Left renal cortex interstitium (tissue), 4 donors: ENCODE measurements around the gene CDYL2. TPM values are rescaled to one million over a fixed set of nuclear protein-coding genes. Genes with fewer than 3 reads are reported as not detected.
A peak's percentile ranks its signal among the peaks of the same experiment; 100 is the strongest.

Source experiments
- DNase-seq, 4 donors: peaks; one replicate each; pipeline ENCODE4 v3.0.0-alpha.2; 2013; ENCODE audit warnings: low read depth in 4 of 4, low spot score in 2 of 4, missing footprints in 1 of 4
- polyA plus RNA-seq, 4 donors: library from polyadenylated mRNA; unstranded; fragments of 120-200 nt; gene quantifications; one replicate each; pipeline ENCODE4 v1.2.1, GENCODE V29; 2013; ENCODE audit not compliant: insufficient read length in 4 of 4

Gene CDYL2
- polyA plus RNA-seq, 4 donors, result 6.0 to 7.6 (median 7.2) TPM

DNA sequence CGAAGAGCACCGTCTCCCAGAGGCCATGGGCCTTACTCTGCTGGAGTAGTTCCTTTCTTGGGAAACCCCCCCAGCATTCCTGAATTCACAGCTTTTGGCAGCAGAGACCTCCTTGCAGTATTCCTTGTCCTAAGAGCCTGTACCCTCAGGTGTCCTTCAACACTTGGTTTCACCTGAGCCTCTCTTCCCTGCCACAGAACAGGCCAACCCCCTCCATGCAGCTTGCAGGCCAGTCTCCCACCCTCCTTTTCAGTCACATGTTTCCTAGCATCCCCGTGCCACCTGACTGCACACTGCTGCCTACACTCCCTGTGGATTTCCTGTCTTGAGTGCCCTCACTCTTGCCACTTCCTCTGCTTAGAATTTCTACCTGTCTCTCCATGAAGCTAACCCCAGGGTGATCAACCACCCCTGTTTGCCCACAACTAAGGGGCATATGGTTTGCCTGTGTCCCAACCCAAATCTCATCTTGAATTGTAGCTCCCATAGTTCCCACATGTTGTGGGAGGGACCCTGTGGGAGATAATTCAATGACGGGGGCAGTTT is 198.1 kb downstream of the CDYL2 start:
- DNase-seq, result no peak

DNA sequence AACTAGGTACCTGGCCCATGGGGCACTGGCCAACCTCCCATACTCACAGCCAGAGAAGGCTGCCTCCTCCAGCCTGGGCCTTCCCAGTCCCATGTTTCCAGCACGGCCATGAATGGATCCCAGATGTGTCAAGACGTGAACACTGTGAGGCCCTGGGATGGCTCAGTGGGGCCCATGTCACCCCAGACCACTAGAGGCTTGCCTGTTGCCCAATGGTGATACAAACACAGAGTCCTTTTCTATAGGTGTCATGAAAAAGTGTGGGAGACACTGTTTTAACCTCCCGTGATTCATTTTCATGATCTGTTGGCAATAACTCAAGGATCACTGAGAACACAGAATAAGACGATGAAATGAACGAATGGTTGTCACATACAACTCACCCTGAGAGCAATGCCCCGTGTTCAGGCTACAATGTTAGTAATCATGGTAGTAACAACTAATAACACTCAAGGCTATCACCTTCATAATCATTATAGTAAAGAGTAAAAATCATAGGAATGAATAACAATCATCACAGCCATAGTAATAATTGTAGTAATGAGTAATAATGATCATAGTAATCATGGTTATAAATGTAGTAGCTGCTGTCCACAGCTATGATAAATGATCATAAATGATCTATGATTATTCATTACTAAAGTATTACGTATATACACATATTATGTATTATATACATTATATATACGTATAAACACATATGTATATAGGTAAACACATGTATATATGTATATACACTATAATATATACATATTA is 199.6 kb downstream of the CDYL2 start:
- DNase-seq, result no peak

DNA sequence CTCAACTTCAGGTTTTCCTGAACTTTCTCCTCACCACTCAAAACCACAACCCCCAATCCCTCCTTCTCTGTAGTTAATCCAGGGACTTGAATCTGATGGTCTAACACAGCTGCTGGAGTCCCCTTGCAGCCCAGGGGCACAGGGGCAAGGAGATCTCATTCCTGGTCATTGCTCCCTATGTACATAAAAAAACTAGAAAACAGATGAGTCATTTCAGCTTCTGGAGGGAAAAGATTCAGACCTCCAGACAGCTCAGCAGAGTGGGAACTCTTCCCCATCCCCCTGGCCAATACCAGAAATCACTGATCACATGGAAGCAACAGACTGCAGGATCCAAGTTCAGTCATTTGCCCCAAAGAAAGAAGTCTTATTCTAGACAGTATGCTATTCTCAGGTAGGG is 201.5 kb downstream of the CDYL2 start:
- no peak for DNase-seq

DNA sequence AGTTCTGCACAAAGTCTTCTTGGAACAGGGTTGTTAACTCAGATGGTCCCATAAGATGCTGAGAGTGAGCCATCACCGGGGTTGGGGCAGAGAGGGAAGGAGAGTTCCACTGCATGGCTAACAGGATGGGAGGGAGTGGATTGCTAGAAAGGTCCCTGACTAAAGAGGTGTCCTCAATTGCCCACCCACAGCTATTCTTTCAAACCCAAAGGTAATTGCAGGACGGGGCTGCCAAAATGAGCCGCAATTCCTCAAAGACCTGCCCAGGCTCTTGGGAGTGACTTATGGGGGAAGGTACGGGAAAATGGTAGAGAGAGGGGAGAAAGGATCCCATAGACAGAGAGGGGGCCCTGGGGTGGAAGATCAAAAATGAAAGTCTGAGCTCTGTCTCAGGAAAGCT is 203.2 kb downstream of the CDYL2 start:
- no peak for DNase-seq

DNA sequence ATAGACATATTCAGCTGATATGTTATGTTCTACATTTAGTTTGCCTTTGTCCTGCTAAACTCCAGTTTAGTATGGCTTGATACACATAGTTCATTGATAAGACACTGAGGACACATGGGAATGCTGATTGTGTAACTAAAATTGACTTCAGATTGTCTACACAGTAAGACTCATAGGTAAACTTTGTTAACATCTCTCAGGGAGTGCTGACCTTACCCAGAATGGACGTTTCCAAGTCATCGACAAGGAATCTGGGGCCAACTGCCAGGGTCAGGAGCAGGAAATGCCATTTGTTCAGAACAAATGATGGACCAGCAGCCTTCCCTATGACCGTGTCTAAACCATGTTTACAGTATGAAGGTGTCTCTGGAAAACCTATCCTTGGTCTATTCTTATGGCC is 204.9 kb downstream of the CDYL2 start:
- no peak for DNase-seq

DNA sequence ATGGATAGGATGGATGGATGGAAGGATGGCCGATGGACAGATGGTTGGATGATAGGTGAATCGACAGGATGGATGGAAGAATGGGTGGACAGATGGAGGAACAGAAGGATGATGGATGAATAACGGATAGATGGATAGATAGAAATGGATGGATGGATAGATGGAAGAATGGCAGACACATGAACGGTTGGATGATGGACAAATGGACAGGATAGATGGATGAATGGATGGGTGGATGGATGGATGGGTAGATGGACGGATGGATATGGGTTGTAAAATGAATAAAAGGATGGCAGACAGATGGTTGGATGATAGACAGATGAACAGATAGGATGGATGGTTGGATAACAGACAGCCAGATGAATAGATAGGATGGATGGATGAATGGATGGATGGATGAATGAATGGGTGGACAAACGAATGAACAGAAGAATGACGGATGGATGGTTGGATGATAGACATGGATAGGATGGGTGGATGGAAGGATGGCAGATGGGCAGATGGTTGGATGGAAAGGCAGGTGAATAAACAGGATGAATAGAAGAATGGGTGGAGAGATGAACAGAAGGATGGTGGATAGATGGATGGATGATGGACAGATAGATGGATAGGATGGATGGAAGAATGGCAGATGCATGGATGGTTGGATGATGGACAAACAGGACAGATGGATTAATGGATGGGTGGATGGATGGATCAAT is 207.7 kb downstream of the CDYL2 start:
- DNase-seq, result no peak

DNA sequence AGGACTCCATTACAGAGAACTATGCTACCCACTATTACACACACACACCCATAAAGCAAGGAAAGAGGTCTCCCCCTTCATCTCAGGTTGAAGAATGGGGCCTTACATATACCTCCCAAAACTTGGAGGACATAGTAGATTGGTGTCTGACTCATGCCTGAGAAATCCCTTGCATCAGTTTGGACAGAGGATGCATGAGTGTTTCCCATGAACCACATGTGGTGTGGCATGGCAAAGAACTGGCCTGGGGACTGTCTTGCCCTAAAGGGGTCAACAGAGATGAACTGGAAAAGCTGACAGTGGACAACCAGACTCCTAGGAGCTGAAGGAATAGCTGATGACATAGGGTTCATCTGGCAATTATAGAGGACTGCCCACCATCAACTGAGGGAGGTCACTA is 209.6 kb downstream of the CDYL2 start:
- DNase-seq, result no peak

DNA sequence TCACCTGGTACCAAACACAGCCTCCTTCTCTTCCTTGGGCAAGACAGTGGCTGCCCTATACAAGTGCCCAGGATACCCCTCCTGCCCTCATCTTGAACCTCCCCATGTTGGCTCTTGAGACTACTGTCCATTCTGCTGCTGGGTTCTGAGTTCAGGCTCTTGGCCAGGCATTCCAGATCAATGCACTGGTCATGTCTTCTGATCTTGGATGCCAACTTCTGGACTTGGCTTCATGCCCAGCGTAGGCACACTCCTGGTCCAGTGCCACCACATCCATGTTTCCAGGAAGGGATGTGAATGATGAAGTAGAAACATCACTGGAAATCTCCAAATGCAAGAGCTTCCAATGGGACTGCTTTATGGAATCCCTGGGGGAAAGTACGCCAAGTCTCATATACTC is 212.1 kb downstream of the CDYL2 start:
- no peak for DNase-seq

DNA sequence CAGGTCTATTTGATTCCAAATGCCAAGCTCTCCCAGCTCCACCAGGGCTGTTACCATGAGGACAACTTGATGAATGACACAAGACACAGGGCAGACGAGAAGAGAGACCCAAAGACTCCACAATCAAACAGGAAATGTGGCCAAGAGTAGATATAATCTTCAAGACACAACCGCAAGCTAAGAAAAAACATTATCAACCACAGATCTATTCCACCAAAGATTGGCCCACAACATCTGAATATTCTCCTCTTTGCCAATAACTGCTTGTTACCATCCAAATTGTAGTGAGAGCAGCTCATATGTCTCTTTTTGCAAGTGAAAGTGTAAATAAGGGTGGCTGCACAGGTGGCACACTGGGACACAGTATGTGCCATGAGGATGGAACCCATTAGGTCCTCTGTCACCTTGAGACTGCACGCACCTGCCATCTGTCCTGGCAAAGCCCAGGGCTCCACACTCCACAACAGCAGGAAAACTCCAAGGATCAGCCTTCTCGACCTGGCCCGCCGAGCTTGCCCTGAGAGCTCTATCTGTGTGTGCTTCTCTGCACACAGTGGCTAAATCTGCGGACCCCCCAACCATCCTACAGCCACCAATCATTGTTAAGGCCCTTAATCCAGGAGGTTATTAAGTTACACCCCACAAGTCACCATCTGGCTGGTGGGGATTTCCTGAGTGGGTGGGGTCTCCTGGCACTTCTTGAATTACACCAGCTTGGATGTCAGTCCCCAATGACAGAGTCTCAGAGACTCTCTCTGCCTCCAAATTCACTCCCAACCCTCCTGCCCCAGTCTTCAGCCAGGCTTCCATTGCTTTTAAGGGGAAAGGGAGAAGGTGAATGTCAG is 213.1 kb downstream of the CDYL2 start:
- DNase-seq, result no peak

DNA sequence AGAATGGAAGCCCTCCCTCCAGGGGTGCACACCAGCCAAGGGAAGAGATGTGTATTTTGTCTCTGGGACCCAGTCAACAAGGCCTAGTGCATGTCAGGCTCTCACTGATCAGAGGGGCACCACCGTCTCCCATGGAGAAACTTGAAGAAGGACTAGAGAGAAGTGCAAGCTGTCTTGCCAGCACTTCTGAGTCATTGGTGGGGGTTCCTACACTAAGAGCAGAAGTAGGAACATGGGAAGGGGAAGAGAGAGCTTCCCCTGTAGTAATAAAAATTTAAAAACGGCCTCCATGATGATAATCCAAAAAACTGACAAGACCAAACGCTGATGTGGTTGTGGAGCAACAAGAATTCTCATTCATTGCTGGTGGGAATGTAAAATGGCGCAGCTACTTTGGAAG is 217.3 kb downstream of the CDYL2 start:
- DNase-seq, result no peak

DNA sequence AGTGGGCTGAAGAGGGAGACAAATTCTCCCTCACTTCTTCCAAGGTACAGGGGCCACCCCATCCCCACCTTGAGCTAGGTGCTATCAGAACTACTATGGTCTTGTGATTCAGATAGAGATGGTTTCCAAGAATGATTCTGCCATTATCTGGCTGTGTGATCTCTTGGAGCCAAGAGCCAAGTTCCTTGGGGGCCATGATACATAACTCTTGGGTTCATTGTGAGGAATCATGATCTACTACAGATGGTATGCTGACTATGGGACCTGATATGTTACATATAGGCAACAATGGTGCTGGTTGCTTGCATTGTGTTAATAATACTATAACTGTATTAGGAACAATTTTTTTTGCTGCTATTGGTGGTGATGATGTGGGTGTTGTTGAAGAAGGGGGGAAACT is 217.9 kb downstream of the CDYL2 start:
- DNase-seq, result no peak

DNA sequence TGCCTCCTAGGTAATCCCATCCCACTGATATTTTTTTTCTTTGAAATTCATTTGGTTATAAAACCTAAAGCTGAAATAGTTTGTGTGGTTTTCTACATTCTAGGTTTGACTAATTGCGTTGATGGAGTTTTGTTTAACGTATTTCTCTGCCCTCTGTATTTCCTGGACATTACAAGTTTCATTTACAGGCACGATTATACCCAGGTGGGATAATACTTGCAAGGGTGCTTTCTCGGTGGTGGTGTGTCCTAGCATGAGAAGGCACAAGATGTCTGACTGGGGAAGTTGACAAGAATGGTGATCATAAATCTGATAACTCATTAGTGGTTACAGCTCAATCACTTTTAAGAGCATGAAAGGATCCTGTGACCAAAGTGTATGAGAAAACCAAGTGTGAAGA is 218.6 kb downstream of the CDYL2 start:
- no peak for DNase-seq

DNA sequence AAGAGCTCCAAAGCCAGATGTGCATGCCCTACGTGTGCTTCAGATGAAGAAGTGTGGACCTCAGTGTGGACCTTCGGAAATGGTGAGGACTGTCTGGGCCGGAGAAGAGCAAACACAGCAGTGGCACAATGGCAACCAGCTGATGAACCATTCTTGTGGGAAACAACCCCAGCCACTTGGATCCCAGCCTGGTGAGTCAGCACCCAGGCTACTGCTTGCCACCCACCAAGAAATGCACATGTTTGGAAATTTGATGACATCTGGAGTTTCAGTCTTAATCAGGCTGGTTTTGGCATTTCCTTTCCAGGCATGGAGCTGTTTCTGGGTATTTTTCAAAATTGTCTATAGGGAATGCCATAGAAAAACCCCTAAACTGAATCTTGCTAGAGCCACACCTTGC is 220.9 kb downstream of the CDYL2 start:
- no peak for DNase-seq

DNA sequence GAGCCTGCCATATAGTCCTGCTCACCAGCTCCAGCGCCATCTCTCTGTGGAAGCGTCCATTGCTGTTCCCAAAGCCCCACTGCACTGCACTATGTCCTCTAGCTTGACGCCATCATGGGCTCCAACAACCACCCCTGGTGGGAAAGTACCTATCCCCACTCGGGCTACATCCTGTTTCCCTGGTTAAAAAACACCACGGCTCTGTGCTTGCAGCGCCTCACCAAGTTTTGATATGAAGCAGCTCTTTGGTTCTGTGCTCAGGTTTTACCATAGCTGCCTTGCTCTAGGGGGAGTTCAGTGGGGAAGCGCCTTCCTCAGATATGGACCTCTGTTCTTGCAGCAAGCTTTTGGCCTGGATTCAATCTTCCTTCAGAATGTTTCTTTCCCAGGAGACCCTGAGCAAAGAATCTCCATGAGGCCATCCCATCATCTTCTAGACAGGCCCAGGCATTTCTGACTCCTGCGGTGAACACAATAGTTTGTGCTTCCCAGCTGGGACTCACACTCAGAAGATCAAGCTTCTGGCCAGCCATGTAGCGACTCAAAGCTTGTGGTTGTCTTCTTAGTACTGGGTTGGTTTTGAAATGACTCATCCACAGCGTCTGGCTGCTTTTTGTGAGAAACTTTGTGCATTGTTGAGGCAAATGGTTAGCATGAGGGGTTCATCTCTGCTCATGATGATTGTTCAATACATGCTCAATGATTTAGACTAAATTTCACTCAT is 224.1 kb downstream of the CDYL2 start:
- DNase-seq, result no peak

DNA sequence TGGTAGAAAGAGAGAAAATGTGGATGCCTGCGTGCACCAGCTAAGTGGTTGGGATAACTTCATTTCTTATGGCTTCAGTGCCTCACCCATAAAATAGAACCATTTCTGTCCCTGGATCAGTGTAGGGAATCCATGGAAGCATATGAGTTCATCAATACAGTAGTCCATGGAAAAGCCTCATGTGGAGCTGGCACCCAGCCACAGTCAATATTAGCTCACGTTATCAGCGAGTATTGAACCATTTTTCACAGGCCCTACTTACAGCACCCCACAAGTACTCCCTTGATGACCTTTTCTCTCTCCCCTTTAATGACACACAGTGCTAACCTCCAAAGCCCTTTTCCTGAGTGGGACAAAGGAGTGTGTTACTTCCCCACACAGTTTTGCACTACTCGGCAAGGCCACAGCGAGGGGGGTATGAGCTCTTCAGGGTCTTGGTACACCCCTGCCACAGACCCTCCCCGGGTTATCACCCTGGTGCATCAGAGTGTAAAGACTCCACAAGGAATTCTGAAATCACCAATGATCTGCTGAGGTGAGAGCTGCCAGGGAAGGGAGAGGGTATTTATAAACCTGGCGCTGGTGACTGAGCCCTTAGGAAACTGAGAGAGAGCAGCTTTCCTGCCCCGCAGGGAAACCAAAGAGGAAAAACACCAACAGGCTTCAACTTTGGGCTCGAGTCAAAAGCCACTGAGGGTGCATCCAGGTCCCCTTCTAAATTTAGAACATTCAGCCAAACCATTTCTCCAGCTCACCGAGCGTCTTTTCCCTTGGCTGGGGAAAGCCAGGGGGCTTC is 226.7 kb downstream of the CDYL2 start:
- DNase-seq, result no peak

DNA sequence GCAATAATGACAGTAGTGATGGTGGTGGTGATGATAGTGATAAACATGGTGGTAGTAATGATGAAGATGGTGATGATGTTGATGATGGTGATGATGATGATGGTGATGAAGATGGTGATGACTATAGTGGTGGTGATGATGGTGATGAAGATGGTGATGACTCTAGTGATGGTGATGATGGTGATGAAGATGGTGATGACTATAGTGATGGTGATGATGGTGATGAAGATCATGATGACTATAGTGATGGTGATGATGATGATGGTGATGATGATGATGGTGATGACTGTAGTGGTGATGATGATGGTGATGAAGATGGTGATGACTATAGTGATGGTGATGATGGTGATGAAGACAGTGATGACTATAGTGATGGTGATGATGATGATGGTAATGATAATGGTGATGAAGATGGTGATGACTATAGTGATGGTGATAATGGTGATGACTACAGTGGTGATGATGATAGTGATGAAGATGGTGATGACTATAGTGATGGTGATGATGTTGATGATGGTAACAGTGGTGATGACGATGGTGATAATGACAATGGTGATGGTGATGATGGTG is 228.0 kb downstream of the CDYL2 start:
- no peak for DNase-seq

DNA sequence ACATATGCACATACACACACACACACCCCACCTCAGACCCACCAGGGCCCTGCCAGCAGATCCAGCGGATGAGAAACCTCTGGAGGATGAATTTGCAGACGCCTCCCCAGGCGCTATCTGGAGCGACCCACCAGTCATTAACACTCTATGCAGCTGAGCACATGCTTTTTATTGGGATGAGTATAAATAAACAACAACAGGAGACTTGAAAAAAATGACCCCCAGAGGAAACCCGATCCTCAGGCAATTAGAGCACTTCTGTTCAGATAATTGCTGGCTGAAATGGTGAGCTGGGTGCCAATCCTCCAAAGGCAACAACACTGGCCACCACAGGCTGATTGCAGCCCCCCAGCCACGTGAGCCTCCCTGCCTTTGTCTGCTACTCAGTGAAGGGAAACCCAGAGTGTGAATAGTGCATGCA is 230.7 kb downstream of the CDYL2 start:
- DNase-seq, result no peak

DNA sequence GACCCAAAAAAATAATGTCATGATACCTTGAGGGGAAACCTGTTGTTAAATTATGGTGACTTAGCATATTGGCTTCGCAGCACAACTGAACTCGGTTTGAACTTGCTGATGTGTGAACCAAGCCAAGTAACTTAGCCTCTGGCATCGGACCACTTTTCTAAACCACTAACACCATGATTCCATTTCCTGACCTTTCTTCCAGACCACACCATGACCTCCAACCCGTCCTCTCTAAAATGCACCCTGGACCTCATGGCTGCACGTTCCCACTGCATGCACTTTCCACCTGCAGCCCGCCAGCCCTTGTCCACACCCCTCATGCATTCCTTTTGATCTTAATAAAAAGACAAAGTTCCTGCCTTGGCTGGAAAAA is 234.3 kb downstream of the CDYL2 start:
- peak in 1 of 4 donors; percentile 15 for DNase-seq

DNA sequence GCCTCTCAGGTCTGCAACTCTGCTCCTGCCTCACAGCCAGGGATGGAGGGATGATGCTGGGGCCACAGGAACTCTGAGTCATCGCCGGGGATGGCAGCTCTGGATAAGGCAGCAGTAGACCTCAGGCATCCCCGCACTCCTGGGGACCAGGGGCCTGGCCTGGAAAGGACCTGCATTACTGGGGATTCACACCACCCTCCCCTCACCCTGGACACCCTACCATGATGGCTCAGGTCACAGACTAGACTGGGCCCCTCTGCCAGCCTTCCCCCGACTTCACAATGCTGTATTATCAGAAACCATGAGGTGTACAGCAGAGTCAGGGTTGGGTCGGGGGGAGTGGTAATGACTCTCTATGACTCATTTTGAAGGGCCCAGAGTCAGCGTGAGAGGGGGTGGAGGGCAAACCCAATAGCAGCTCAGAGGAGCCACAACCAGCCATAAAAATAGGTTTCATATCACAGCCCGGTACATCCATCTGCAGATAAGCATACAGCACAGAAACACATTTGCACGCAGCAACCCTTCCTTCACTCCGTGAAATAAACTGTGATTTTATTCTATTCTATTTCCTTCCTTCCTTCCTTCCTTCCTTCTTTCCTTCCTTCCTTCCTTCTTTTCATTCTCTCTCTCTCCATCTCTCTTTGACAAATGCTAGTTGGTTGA is 234.8 kb downstream of the CDYL2 start:
- no peak for DNase-seq
